Activated CD8-positive, alpha-beta T cell treated with anti-CD3 and anti-CD28 coated beads, Interleukin-2, amount 10 ng/mL, durations not matched to agents 7 days and 5 days (primary cell): ENCODE measurements around the gene DDX18. TPM values are rescaled to one million over a fixed set of nuclear protein-coding genes. Genes with fewer than 3 reads are reported as not detected.
"Not testable (repeated sequence)": the region's sequence is repeated elsewhere in the genome, so short reads cannot be mapped to it uniquely, and the experiment has no call there.

Source experiments
- ATAC-seq: fragments of 150-1000 bp; cut with Tn5 transposase; one replicate; pipeline ENCODE4 v1.10.0; 2021; ENCODE audit warnings: moderate library complexity
- CTCF ChIA-PET: fragments of 350-600 bp; sonication (Branson Sonifier 250); formaldehyde crosslinking; loops from one replicate; lab custom pipeline; 2021; ENCODE audit warnings: antibody characterized with exemption; lab: Charles Lee
- POLR2A ChIA-PET: fragments of 350-600 bp; sonication (Branson Sonifier 250); formaldehyde crosslinking; loops from one replicate; lab custom pipeline; 2021; ENCODE audit warnings: antibody characterized with exemption; lab: Charles Lee
- DNase-seq: peaks from one replicate; pipeline ENCODE4 v3.0.0-alpha.2; 2020
- H3K27ac Mint-ChIP-seq: one replicate; pipeline ENCODE4 v1.8.0; 2021; ENCODE audit warnings: mild to moderate bottlenecking, mixed read lengths
- H3K27me3 Mint-ChIP-seq: one replicate; pipeline ENCODE4 v1.8.0; 2021; ENCODE audit warnings: low read depth, mixed read lengths
- H3K36me3 Mint-ChIP-seq: one replicate; pipeline ENCODE4 v1.8.0; 2021; ENCODE audit warnings: low read depth, mixed read lengths
- H3K4me1 Mint-ChIP-seq: one replicate; pipeline ENCODE4 v1.8.0; 2021; ENCODE audit warnings: low read depth, mixed read lengths
- H3K4me3 Mint-ChIP-seq: one replicate; pipeline ENCODE4 v1.8.0; 2021; ENCODE audit warnings: mild to moderate bottlenecking, mixed read lengths
- H3K9me3 Mint-ChIP-seq: one replicate; pipeline ENCODE4 v1.8.0; 2022; ENCODE audit warnings: mixed read lengths; ENCODE audit not compliant: insufficient read depth
- total RNA-seq, 2 experiments: library from RNA; stranded (reverse); gene quantifications; one replicate each; pipeline ENCODE4 v1.2.3, GENCODE V29; 2021

Gene DDX18
- total RNA-seq, 2 experiments from 2014 or later: 73.0 to 77.7 TPM

GRCh38 chr2:117803644-117804325, 10.7 kb upstream of the DDX18 start:
- POLR2A ChIA-PET, H3K4me1 Mint-ChIP-seq, H3K27ac Mint-ChIP-seq, H3K9me3 Mint-ChIP-seq, H3K36me3 Mint-ChIP-seq, ATAC-seq, DNase-seq: not testable (repeated sequence)
- CTCF ChIA-PET: interaction anchor here (1.4 to 2.9 kb wide), 3 partner anchors 9 to 12 kb away, joined by 3 to 11 read pairs (median 7); partner anchors contain the start of gene DDX18
- peak overlapping the region; percentile 56 for H3K4me3 Mint-ChIP-seq
- peaks cover 18% of the 10 kb centered on the region for H3K27me3 Mint-ChIP-seq

DNA sequence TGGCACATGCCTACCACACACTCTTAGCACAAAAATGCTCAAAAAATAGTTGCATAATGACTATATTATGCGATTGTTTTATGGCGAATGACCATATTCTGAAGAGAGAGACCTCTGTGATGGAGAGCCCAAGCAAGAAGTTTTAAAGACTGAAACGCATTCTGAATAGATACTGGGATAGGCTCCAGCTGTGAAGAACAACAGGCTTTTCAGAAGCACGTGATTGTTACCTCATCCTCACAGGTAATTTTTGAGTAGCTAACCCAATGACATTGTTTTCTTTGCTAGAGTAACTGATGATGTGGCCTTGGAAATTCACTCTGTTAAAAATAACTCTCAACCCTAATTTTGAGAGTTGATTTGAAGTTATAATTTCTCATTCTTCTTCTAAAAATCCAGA, 2.0 kb upstream of the DDX18 start:
- H3K27ac Mint-ChIP-seq: no peak overlapping the region
- no peak overlapping the region for H3K4me3 Mint-ChIP-seq
- ChIA-PET CTCF (interaction anchor here (2.4 to 5.5 kb wide), 2 partner anchors 9 to 192 kb away, joined by 11 to 107 read pairs; no protein-coding TSS in a partner anchor), POLR2A (no interaction called here)
- H3K36me3 Mint-ChIP-seq: peaks cover 8% of the 10 kb centered on the region
- no peak for ATAC-seq
- DNase-seq: no peak
- H3K27me3 Mint-ChIP-seq: no peaks in the 10 kb centered on the region
- peaks cover 23% of the 10 kb centered on the region for H3K4me1 Mint-ChIP-seq
- no peaks in the 10 kb centered on the region for H3K9me3 Mint-ChIP-seq

DNA sequence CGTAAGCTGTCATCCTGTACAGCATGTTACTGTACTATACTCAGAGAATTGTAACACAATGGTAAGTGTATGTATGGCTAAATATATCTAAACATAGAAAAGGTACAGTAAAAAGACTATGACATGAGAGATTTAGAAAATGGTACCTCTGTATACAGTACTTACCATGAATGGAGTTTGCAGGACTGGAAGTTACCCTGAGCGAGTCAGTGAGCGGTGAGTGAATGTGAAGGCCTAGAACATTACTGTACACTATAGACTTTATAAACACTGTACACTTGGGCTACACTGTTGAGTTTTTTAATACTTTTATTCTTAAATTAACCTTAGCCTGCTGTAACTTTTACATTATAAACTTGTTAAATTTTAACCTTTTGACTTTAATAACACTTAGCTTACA, 1.5 kb downstream of the DDX18 start:
- CTCF ChIA-PET: interaction anchor here (0.6 to 5.5 kb wide), 4 partner anchors 12 to 217 kb away, joined by 3 to 107 read pairs (median 4); no protein-coding TSS in a partner anchor
- H3K4me3 Mint-ChIP-seq: peak overlapping the region; percentile 85
- no peak for ATAC-seq
- H3K9me3 Mint-ChIP-seq: no peaks in the 10 kb centered on the region
- POLR2A ChIA-PET: no interaction called here
- peaks cover 38% of the 10 kb centered on the region for H3K36me3 Mint-ChIP-seq
- H3K27me3 Mint-ChIP-seq: no peaks in the 10 kb centered on the region
- peaks cover 47% of the 10 kb centered on the region for H3K4me1 Mint-ChIP-seq
- H3K27ac Mint-ChIP-seq: peak overlapping the region; percentile 94
- DNase-seq: no peak

DNA sequence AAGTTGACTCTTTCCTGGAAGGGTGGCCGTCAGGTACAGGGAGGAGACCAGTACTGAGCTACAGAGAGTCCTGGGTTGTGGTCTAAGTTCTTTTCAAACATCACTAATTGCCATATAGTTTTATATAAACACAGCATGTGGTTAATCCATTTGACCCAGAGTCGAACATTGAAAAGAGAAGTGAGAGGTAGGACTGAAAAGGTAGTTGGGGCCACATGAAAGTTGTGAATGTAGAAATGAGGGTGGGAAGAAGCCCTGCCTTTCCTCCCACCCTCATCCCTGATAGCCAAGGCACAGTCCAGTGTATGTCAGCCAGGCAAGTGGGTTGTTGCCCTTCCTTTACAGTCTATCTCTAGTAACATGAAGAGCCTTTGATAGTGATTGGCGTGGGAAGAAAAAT, 4.4 kb downstream of the DDX18 start:
- no peak overlapping the region for H3K4me3 Mint-ChIP-seq
- no peaks in the 10 kb centered on the region for H3K9me3 Mint-ChIP-seq
- ChIA-PET POLR2A (no interaction called here), CTCF (interaction anchor here (1.3 kb wide), 1 partner anchor 184 kb away, joined by 4 read pairs; no protein-coding TSS in a partner anchor)
- H3K4me1 Mint-ChIP-seq: peaks cover 47% of the 10 kb centered on the region
- no peak overlapping the region for H3K27ac Mint-ChIP-seq
- H3K27me3 Mint-ChIP-seq: no peaks in the 10 kb centered on the region
- no peak for ATAC-seq
- H3K36me3 Mint-ChIP-seq: peaks cover 65% of the 10 kb centered on the region
- no peak for DNase-seq

DNA sequence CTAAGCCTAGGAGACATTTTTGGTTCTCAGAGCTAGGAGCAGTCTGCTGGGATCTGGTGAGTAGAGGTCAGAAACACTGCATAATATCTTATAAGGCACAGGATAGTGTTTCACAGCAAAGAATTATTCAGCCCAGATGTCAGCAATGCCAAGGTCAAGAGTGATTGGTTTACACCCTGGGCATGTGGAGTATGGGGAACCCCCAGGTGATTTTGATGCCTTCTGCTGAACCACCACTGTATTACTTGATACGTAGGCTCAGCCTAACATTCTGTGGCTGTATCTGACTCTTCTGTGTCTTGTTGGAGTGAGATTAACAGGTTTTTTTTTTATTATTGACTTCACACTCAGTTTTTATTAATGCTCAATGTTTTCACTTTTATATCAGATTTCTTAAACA, 6.0 kb downstream of the DDX18 start:
- DNase-seq (no peak), ATAC-seq (peak; percentile 57)
- H3K4me1 Mint-ChIP-seq: peaks cover 41% of the 10 kb centered on the region
- CTCF ChIA-PET: interaction anchor here (2.3 kb wide), 1 partner anchor 183 kb away, joined by 8 read pairs; no protein-coding TSS in a partner anchor
- no peaks in the 10 kb centered on the region for H3K9me3 Mint-ChIP-seq
- H3K36me3 Mint-ChIP-seq: peaks cover 76% of the 10 kb centered on the region
- no peaks in the 10 kb centered on the region for H3K27me3 Mint-ChIP-seq
- no peak overlapping the region for H3K4me3 Mint-ChIP-seq
- POLR2A ChIA-PET: no interaction called here
- no peak overlapping the region for H3K27ac Mint-ChIP-seq

DNA sequence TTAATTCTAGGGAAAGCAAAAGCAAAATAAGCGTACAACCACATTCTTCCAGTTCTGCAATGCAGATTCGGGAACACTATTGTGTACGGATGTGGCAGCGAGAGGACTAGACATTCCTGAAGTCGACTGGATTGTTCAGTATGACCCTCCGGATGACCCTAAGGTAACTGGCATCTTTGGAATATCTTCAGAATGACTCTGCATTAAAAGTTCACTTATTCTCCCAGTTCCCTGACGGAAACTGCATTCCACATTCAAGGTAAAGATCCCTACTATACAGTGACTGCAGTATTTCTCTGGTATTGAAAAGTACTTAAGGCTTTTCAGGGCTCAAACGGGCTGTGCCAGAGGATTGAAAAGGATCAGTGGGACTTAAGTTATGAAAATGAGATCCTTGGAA, 10.9 kb downstream of the DDX18 start:
- Mint-ChIP-seq H3K27me3 (no peaks in the 10 kb centered on the region), H3K4me1 (no peaks in the 10 kb centered on the region), H3K9me3 (no peaks in the 10 kb centered on the region), H3K4me3 (no peak overlapping the region), H3K27ac (no peak overlapping the region), H3K36me3 (peaks cover 90% of the 10 kb centered on the region)
- no peak for ATAC-seq
- ChIA-PET POLR2A (no interaction called here), CTCF (interaction anchor here (3.1 kb wide), 1 partner anchor 11 kb away, joined by 15 read pairs; the partner anchor contains the start of gene DDX18)
- DNase-seq: no peak

DNA sequence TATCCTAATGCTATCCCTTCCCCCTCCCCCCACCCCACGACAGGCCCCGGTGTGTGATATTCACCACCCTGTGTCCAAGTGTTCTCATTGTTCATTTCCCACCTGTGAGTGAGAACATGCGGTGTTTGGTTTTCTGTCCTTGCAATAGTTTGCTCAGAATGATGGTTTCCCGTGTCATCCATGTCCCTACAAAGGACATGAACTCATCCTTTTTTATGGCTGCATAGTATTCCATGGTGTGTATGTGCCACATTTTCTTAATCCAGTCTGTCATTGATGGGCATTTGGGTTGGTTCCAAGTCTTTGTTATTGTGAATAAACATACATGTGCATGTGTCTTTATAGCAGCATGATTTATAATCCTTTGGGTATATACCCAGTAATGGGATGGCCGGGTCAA, 13.0 kb downstream of the DDX18 start:
- POLR2A ChIA-PET, ATAC-seq, H3K4me1 Mint-ChIP-seq: not testable (repeated sequence)

DNA sequence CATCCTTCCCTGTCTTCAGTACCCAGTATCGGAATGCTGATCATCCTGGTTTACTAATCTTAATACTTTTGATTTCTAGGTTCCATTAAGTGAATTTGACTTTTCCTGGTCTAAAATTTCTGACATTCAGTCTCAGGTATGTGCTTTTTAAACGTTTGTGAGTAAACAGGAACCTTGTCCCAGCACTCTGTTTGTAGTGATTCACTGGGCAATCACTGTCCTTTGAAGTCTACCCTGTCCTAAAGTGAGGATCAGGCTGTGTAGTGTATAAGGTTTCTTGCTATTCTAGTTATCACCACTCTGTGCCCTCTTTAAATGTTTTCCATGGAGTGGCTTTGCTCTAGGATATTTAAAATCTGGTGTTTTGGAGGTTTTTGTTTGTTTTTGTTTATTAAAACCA, 14.4 kb downstream of the DDX18 start:
- CTCF ChIA-PET: interaction anchor here (1.1 kb wide), 1 partner anchor 14 kb away, joined by 3 read pairs; the partner anchor contains the start of gene DDX18
- DNase-seq (no peak), ATAC-seq (no peak)
- Mint-ChIP-seq H3K36me3 (peaks cover 83% of the 10 kb centered on the region), H3K27ac (no peak overlapping the region), H3K27me3 (no peaks in the 10 kb centered on the region), H3K9me3 (no peaks in the 10 kb centered on the region), H3K4me1 (no peaks in the 10 kb centered on the region), H3K4me3 (no peak overlapping the region)
- POLR2A ChIA-PET: no interaction called here

More for the DNA sequence above, 13.0 kb downstream of the DDX18 start:
- DNase-seq, H3K4me3 Mint-ChIP-seq, H3K27me3 Mint-ChIP-seq, H3K27ac Mint-ChIP-seq, H3K9me3 Mint-ChIP-seq: not testable (repeated sequence)
- CTCF ChIA-PET: interaction anchor here (1.0 to 3.1 kb wide), 2 partner anchors 8 to 13 kb away, joined by 3 to 15 read pairs; partner anchors contain the start of gene DDX18
- H3K36me3 Mint-ChIP-seq: peaks cover 84% of the 10 kb centered on the region

DNA sequence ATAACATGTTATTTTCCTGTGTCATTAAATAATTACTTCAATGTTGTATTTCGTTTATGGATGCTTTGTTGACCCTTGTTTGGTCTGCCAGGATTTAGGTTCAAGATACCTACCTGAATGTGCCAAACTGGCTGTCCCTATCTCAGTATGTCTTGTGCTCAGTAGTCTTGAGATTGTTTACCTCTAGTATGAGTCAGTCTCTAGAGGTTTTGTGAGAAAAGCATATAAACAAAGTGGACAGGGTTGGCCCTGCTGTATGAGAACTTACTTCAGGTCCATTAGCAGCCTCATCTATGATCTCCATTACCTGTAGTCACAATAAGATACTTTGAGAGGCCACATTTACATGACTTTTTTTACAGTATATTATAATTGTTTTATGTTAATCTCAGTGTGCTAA, 17.8 kb downstream of the DDX18 start:
- Mint-ChIP-seq H3K27ac (no peak overlapping the region), H3K4me1 (peaks cover 3% of the 10 kb centered on the region), H3K4me3 (no peak overlapping the region), H3K9me3 (no peaks in the 10 kb centered on the region), H3K36me3 (peaks cover 52% of the 10 kb centered on the region), H3K27me3 (no peaks in the 10 kb centered on the region)
- ATAC-seq (no peak), DNase-seq (no peak)
- POLR2A ChIA-PET: interaction anchor here (1.6 kb wide), 1 partner anchor 182 kb away, joined by 4 read pairs; the partner anchor contains the start of gene CCDC93
- CTCF ChIA-PET: interaction anchor here (2.2 kb wide), 1 partner anchor 18 kb away, joined by 11 read pairs; the partner anchor contains the start of gene DDX18

- Mint-ChIP-seq H3K27me3 (no peaks in the 10 kb centered on the region), H3K9me3 (no peaks in the 10 kb centered on the region), H3K27ac (no peak overlapping the region), H3K4me3 (no peak overlapping the region), H3K4me1 (peaks cover 3% of the 10 kb centered on the region), H3K36me3 (peaks cover 45% of the 10 kb centered on the region)
- DNase-seq: peak; percentile 36
- POLR2A ChIA-PET: interaction anchor here (1.6 kb wide), 1 partner anchor 181 kb away, joined by 4 read pairs; the partner anchor contains the start of gene CCDC93
- no peak for ATAC-seq
- CTCF ChIA-PET: interaction anchor here (0.9 to 2.2 kb wide), 2 partner anchors 18 to 170 kb away, joined by 4 to 11 read pairs; partner anchors contain the start of gene DDX18
Observed at GRCh38 chr2:117832905-117833613, 18.6 kb downstream of the DDX18 start.

DNA sequence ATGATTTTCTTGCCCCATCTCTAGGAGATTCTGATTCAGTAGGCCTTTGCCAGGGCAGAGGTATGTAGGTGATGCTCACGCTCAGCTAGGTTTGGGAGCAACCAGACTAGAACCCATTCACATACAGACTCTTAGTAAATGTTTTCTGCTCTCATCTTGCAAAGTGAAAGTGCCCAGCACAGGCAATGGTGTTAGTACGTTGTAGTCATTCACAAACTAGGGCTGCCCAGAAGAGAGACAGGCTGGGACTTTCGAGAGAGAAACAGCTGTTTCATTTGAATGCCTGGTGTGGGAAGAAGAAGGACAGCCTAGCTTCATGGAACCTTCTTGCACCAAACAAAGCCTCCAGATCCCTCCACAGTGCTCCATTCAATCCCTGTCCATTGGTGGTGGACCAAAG, 19.4 kb downstream of the DDX18 start:
- DNase-seq (no peak), ATAC-seq (no peak)
- no peak overlapping the region for H3K27ac Mint-ChIP-seq
- peaks cover 3% of the 10 kb centered on the region for H3K4me1 Mint-ChIP-seq
- H3K36me3 Mint-ChIP-seq: peaks cover 37% of the 10 kb centered on the region
- H3K9me3 Mint-ChIP-seq: no peaks in the 10 kb centered on the region
- no peak overlapping the region for H3K4me3 Mint-ChIP-seq
- H3K27me3 Mint-ChIP-seq: no peaks in the 10 kb centered on the region
- ChIA-PET CTCF (interaction anchor here (0.9 to 2.2 kb wide), 2 partner anchors 19 to 169 kb away, joined by 4 to 11 read pairs; partner anchors contain the start of gene DDX18), POLR2A (interaction anchor here (1.6 kb wide), 1 partner anchor 180 kb away, joined by 4 read pairs; the partner anchor contains the start of gene CCDC93)
